ENCODE results near the gene EIF4E. TPM values are rescaled to one million over a fixed set of nuclear protein-coding genes. Genes with fewer than 3 reads are reported as not detected.

EIF4E gene
- total RNA-seq = 36.1 and 95.7 TPM in 2 replicates

GRCh38 chr4:98928505-98929340 is at the start of gene EIF4E:
TSS of gene EIF4E (minus strand) at chr4:98929133. CDS start at chr4:98929112, 21 bp downstream.

Other genes with a start within 250 kb of the EIF4E start
- 35.9 and 50.0 TPM in 2 replicates for gene METAP1, start 66.6 kb upstream of the EIF4E start, total RNA-seq
- gene ADH5, start 159.7 kb upstream of the EIF4E start, total RNA-seq = 82.4 and 91.6 TPM in 2 replicates
- gene ADH4, start 215.2 kb upstream of the EIF4E start, total RNA-seq = not detected in 2 replicates